HG02763 (cell line): ENCODE data around the gene TMEM91.

ENCODE experiments used
- ATAC-seq: cut with Tn5 transposase; IDR thresholded peaks from one replicate; pipeline ENCODE4 v1.9.1; 2021; ENCODE audit warnings: mild to moderate bottlenecking, moderate library complexity; ENCODE audit not compliant: unreplicated experiment

Gene TMEM91

DNA sequence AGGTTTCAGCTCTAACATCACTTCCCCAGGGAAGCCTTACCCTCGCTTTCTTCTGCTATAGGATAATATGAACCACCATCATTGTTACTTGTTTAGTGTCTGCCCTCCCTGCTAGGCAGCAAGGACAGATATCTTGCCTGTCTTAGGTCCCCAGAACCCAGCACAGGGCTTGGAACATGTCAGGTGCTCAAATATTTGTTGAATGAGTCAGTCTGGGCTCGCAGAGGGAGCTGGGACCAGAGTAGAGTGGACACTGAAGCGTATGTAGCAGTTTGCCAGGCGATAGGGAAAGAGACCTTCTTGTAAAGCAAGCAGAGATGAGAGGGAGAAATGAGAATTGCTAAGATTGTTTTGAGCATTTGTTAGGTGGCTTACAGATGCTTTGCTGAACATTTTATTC, 33.0 kb downstream of the TMEM91 start:
- no peak for ATAC-seq

- no peak for ATAC-seq
These were observed 34.2 kb downstream of the TMEM91 start for GRCh38 chr19:41410336-41411054.

GRCh38 chr19:41411100-41411967, 35.0 kb downstream of the TMEM91 start:
- no peak for ATAC-seq

GRCh38 chr19:41411968-41412265, 35.6 kb downstream of the TMEM91 start:
- ATAC-seq: no peak

DNA sequence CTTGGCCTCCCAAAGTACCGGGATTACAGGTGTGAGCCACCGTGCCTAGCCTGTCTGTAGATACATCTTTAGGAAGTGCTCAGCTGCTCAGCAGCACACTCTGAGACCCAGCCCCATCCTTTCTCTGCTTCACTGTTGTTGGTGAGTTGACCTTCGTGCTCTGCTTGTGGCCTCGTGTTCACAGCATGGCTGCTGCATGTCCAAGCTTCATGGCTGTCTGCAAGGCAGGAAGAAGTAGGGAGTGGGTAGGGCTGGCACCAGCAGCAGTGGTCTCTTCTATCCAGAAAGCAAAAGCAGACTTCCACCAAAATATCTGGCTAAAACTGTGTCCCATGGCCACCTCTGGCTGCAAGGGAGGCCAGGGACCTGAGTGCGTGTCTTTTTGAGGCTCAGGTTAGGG, 36.6 kb downstream of the TMEM91 start:
- no peak for ATAC-seq

GRCh38 chr19:41413947-41414346, 37.6 kb downstream of the TMEM91 start:
- ATAC-seq: no peak

DNA sequence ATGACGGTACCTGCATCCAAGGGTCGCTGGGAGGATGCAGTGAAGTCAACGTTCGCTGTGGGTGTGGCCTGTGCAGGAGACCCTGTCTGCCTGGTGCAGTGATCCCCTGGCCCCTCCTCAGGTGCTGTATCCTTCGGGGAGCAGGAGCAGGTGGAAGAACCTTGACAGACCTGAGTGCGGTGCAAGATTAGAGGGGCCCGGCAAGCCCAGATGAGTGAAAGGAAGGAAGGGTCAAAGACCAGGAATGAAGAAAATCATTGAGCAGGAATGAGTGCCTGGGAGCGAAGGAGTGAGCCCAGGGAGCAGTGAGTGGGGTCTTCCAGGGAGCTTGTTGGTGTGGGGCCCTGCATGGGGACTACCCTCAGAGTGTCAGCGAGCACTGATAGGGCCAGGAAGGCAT, 38.1 kb downstream of the TMEM91 start:
- no peak for ATAC-seq

- ATAC-seq: no peak
These were observed 38.8 kb downstream of the TMEM91 start for GRCh38 chr19:41415154-41415571.

- ATAC-seq: no peak
These were observed 39.9 kb downstream of the TMEM91 start for GRCh38 chr19:41416194-41416674.

- no peak for ATAC-seq
These were observed 44.0 kb downstream of the TMEM91 start for GRCh38 chr19:41420101-41420880.

DNA sequence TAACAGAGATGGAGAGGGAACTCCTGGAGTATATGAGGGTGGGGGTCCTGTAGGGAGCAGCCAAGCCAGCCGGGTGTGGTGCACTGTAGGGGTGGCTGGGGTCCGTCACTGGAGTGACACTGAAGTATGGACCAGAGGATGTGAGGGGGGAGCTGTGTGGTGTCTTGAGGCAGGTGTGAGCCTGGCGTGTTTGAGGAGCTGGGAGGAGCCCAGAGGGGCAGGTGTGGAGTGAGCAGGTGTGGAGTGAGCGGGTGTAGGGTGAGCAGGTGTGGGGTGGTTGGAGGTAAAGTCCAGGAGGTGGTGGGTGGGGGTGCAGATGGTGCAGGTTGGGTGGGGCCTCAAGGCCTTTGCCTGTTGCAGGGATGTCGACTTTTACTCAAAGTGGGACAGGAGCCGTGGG, 45.0 kb downstream of the TMEM91 start:
- ATAC-seq: no peak

DNA sequence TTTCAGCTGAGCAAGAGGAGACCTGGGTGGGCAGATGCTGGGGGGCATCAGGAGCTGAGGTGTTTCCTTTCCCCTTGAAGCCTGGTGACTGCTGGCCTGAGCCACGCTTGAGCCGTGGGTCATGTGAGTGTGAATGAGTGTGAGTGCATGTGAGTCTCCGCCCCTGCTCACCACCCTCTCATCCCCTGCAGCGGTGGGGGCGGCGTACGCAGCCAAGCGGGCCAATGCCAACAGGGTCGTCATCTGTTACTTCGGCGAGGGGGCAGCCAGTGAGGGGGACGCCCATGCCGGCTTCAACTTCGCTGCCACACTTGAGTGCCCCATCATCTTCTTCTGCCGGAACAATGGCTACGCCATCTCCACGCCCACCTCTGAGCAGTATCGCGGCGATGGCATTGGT, 45.6 kb downstream of the TMEM91 start:
- ATAC-seq: no peak

DNA sequence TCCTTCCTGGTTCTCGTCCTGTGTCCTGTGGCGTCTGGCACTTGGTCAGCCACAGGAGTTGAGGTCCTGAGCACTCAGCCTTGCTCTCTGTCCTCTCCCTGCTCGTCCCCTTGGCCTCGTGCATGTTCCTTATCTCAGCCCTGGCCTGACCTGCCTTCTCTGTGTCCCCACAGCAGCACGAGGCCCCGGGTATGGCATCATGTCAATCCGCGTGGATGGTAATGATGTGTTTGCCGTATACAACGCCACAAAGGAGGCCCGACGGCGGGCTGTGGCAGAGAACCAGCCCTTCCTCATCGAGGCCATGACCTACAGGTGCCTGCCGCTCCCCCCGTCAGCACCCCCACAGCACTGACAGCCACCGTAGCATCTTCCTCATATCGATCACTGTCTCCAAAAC, 46.1 kb downstream of the TMEM91 start:
- no peak for ATAC-seq

- no peak for ATAC-seq
These were observed 46.6 kb downstream of the TMEM91 start for GRCh38 chr19:41422955-41423354.

GRCh38 chr19:41424335-41425173, 48.2 kb downstream of the TMEM91 start:
- ATAC-seq: no peak

- no peak for ATAC-seq
These were observed 49.1 kb downstream of the TMEM91 start for GRCh38 chr19:41425174-41426115.

DNA sequence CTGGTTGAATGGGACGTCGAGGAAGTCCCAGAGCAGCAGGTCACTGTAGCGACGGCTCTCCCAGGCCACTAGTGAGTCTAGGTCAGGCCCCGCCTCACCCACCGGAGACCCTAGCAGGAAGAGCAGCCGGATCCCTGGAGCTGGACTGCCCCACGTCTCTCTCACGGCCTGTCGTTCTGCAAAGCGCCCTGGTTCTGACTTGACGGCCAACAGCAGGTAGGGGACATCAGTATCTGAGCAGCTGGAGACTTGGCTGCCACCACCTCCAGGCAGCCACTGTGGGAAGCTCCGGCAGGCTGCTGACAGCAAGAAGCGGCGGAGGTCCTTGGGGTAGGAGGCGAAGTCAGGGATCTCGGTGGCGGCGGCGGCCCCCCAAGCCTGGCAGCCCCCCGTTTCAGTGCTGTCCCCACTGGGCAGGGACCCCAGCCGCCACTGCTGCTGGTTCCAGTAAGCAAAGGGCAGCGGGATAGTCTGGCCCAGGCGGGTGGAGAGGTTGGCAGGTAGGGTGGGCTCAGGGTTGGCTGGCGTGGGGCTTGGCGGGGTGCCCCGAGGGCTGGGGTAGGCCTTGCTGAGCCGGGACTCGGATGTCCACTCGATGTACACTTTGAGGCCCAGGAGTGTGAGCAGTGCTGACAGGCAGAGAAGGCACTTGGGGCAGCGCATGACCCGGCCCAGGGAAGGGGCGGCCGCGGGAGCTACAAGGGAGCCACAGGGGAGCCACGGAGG, 49.9 kb downstream of the TMEM91 start:
- ATAC-seq: no peak

- ATAC-seq: no peak
These were observed 50.8 kb downstream of the TMEM91 start, which contains the start of gene B3GNT8 for GRCh38 chr19:41426952-41427646. Gene B3GNT8 (minus strand): TSS chr19:41427374. CDS start chr19:41426778, 596 bp downstream.
